ENCODE results near the gene ADCY5. TPM values are rescaled to one million over a fixed set of nuclear protein-coding genes. Genes with fewer than 3 reads are reported as not detected.

The ADCY5 gene
- polyA plus RNA-seq, 2 of the 4 experiments (the other 2 are of a cell fraction): 0.57 to 0.68 TPM

- ChIA-PET POLR2A (no interaction called here), CTCF (interaction anchor here (0.9 to 7.6 kb wide), 3 partner anchors 9 to 220 kb away, joined by 3 to 60 read pairs (median 5); no protein-coding TSS in a partner anchor)
- 42% methylated on average over 4 of the region's 5 CpGs for WGBS (ENCODE audit: missing lambda C conversion rate)
These were observed 110.2 kb downstream of the ADCY5 start for GRCh38 chr3:123338620-123339061.

GRCh38 chr3:123337948-123338619 is 110.8 kb downstream of the ADCY5 start:
- H3K4me1 ChIP-seq: no peaks in the 10 kb centered on the region
- FAIRE-seq: no peak
- ATAC-seq: no peak
- no peak overlapping the region for H3K4me2 ChIP-seq
- POLR2A ChIA-PET: no interaction called here
- H3K4me3 ChIP-seq: no peak overlapping the region
- CTCF ChIA-PET: interaction anchor here (0.9 to 7.6 kb wide), 6 partner anchors 8 to 314 kb away, joined by 3 to 60 read pairs (median 4); no protein-coding TSS in a partner anchor
- WGBS (ENCODE audit: missing lambda C conversion rate): 58% methylated on average over 8 of the region's 8 CpGs
- no peaks in the 10 kb centered on the region for H3K9me3 ChIP-seq
- no peak overlapping the region for H3K27ac ChIP-seq
- TF ChIP-seq MAFK (IDR thresholded peaks at IDR 0.05; ENCODE audit: partially characterized antibody) (no peak), HMGXB4 (CRISPR knock-in tag; IDR thresholded peaks at IDR 0.05; ENCODE audit: borderline replicate concordance) (no peak), GATA3 (IDR thresholded peaks at IDR 0.05; ENCODE audit: borderline replicate concordance) (no peak), CEBPB (IDR thresholded peaks at IDR 0.05) (no peak), KDM5A (IDR thresholded peaks at IDR 0.05) (no peak), HES2 (IDR thresholded peaks at IDR 0.05) (no peak), RAD21 (conservative IDR thresholded peaks at IDR 0.05 in 1 of 2, IDR thresholded peaks at IDR 0.05 in 1 of 2) (no peak), RFX5 (IDR thresholded peaks at IDR 0.05) (no peak), EP300 (IDR thresholded peaks at IDR 0.05) (no peak), MYC (IDR thresholded peaks at IDR 0.05; ENCODE audit: borderline replicate concordance, low read length) (no peak), ZFP36 (IDR thresholded peaks at IDR 0.05; ENCODE audit: borderline replicate concordance, partially characterized antibody) (no peak), HOXA7 (CRISPR knock-in tag; IDR thresholded peaks at IDR 0.05) (no peak), POLR2A (IDR thresholded peaks at IDR 0.05; ENCODE audit: low read length) (no peak), ZSCAN20 (CRISPR knock-in tag; IDR thresholded peaks at IDR 0.05) (no peak), MAZ (IDR thresholded peaks at IDR 0.05; ENCODE audit: borderline replicate concordance, low read depth, low read length) (no peak), POLR2AphosphoS2 (conservative IDR thresholded peaks at IDR 0.05; ENCODE audit: low read length) (no peak)
- DNase-seq (ENCODE audit: low read depth in 1 of 2, low spot score in 1 of 2): no peak

More at GRCh38 chr3:123338620-123339061, 110.2 kb downstream of the ADCY5 start:
- no peak overlapping the region for H3K27ac ChIP-seq
- H3K4me2 ChIP-seq: no peak overlapping the region
- no peaks in the 10 kb centered on the region for H3K9me3 ChIP-seq
- H3K4me3 ChIP-seq: no peak overlapping the region
- H3K4me1 ChIP-seq: no peaks in the 10 kb centered on the region
- ATAC-seq: no peak
- no peak for FAIRE-seq
- no peak for DNase-seq (ENCODE audit: low read depth in 1 of 2, low spot score in 1 of 2)
- TF ChIP-seq, protein P1, sequence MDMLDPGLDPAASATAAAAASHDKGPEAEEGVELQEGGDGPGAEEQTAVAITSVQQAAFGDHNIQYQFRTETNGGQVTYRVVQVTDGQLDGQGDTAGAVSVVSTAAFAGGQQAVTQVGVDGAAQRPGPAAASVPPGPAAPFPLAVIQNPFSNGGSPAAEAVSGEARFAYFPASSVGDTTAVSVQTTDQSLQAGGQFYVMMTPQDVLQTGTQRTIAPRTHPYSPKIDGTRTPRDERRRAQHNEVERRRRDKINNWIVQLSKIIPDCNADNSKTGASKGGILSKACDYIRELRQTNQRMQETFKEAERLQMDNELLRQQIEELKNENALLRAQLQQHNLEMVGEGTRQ (IDR thresholded peaks at IDR 0.05): no peak
- TF ChIP-seq FOSL2 (IDR thresholded peaks at IDR 0.05): no peak
- TF ChIP-seq FOSL2 (CRISPR knock-in tag; IDR thresholded peaks at IDR 0.05): no peak
- TF ChIP-seq, protein P2, sequence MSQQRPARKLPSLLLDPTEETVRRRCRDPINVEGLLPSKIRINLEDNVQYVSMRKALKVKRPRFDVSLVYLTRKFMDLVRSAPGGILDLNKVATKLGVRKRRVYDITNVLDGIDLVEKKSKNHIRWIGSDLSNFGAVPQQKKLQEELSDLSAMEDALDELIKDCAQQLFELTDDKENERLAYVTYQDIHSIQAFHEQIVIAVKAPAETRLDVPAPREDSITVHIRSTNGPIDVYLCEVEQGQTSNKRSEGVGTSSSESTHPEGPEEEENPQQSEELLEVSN (IDR thresholded peaks at IDR 0.05; ENCODE audit: borderline replicate concordance, low read depth): no peak
- TF ChIP-seq ZC3H11A (IDR thresholded peaks at IDR 0.05): no peak
- TF ChIP-seq MYC (IDR thresholded peaks at IDR 0.05; ENCODE audit: borderline replicate concordance, low read length): no peak
- TF ChIP-seq FOXS1 (CRISPR knock-in tag; IDR thresholded peaks at IDR 0.05): no peak
- no peak for TF ChIP-seq PBX3 (IDR thresholded peaks at IDR 0.05)
- TF ChIP-seq ZNF302 (CRISPR knock-in tag; IDR thresholded peaks at IDR 0.05): no peak
- no peak for TF ChIP-seq SREBF2 (IDR thresholded peaks at IDR 0.05)
- TF ChIP-seq ELK1 (IDR thresholded peaks at IDR 0.05; ENCODE audit: low read depth, low read length): no peak
- no peak for TF ChIP-seq KDM1A (IDR thresholded peaks at IDR 0.05; ENCODE audit: low read depth)

Measured in A549 (cell line).